GM12875 (cell line): ENCODE data around the gene PTS.

Experiments
- H3K4me3 ChIP-seq: one replicate; pipeline ENCODE4 v1.5.1; 2011; ENCODE audit warnings: low read depth, low read length, control low read depth
- TF ChIP-seq, protein P1 (sequence below): IDR thresholded peaks from 2 replicates; pipeline ENCODE4 v1.5.1; 2011; ENCODE audit warnings: low read depth, mild to moderate bottlenecking, control low read depth, inconsistent platforms, low read length, moderate library complexity, borderline replicate concordance; ENCODE audit not compliant: insufficient read depth

The PTS gene

DNA sequence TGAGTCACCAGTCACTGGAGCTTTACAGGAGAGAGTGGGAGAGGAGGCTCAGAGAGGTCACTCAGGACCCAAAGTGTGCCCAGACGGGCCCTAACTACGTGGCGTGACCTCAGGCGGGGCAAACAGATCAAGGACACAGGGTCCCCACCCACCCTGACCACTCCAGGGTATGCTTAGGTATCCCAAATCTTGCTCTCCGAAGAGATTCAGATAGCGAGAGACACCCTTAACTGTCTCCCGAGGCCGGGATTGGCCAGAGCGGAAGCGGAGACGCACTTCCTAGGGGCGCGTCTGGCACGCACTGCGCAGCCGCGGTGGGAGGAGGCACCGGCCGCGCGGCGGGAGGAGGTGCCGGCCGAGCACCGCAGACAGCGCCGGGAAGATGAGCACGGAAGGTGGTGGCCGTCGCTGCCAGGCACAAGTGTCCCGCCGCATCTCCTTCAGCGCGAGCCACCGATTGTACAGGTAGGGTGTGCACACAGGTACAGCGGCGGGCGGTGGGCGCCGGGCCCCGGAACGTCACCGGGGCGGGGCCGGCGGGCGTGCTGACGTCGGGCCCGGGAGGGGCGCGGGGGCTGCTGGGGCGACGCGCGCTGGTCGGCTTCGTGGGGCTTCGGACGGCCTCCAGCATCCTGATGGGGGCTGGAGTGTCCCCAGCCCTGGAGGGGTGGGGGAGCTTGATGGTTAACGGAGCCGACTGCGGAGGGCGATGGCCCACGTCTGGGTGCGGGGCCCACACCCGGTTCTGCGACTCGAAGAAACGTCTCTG, at the start of gene PTS:
TSS of gene PTS (plus strand) at position 367 of the 769 bp plus-strand sequence. CDS start at position 383, 16 bp downstream.
- H3K4me3 ChIP-seq: peak within 1 kb of the TSS; percentile 74
- TF ChIP-seq, protein P1, sequence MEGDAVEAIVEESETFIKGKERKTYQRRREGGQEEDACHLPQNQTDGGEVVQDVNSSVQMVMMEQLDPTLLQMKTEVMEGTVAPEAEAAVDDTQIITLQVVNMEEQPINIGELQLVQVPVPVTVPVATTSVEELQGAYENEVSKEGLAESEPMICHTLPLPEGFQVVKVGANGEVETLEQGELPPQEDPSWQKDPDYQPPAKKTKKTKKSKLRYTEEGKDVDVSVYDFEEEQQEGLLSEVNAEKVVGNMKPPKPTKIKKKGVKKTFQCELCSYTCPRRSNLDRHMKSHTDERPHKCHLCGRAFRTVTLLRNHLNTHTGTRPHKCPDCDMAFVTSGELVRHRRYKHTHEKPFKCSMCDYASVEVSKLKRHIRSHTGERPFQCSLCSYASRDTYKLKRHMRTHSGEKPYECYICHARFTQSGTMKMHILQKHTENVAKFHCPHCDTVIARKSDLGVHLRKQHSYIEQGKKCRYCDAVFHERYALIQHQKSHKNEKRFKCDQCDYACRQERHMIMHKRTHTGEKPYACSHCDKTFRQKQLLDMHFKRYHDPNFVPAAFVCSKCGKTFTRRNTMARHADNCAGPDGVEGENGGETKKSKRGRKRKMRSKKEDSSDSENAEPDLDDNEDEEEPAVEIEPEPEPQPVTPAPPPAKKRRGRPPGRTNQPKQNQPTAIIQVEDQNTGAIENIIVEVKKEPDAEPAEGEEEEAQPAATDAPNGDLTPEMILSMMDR: no peak

DNA sequence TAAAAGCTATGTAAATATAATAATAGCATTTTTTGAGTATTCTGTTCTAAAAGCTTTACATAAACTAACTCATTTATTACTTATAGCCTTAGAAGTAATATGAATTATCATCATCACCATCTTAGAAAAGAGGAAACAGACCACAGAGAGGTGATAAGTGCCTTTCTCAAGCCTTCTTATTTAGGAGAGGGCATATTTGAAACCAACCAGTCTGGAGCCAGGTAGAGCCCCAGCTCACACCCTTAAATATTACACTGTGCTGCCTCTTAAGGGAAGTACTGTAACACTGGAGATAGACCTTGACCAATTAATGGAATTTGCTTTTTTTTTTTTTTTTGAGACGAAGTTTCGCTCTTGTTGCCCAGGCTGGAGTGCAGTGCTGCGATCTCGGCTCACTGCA, 48.6 kb upstream of the PTS start:
- no peak overlapping the region for H3K4me3 ChIP-seq
- TF ChIP-seq, protein P1: no peak

DNA sequence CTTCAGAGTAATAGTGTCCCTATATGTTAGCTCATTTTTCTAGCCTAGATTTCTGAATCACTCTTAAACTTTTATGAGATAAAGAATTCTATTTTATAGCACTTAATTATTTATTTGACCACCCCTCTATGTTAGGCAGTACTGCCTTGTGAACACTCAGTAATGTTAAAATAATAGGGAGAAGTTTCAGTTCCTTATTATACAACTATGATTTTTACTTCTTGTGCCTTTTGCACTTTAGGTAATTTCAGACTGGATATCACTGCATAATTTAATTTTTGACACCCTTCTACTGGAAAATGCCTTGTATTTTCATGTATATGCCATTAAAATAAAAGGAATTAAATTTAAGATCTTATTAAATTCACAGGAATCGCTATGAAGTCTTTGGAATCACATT, 47.8 kb upstream of the PTS start:
- TF ChIP-seq, protein P1: no peak
- H3K4me3 ChIP-seq: no peak overlapping the region

DNA sequence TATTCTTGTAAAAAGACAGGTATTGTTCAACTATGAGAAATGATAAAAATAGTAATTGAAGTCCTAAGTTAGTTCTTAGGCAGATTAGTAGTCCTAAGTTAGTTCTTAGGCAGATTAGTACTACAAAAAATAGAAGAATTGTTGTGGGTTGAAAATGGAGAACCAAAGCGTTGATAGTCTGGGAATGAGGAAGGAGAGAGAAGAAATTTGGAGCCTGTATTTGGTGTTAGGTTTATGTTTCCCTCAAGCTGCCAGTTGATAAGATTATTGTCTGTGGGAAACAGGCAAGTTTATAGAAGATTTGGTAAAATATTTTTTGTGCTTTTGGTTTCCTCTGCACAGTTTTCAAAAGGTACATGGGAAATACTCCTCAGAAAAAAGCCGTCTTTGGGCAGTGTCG, 47.3 kb upstream of the PTS start:
- TF ChIP-seq, protein P1: no peak
- no peak overlapping the region for H3K4me3 ChIP-seq

DNA sequence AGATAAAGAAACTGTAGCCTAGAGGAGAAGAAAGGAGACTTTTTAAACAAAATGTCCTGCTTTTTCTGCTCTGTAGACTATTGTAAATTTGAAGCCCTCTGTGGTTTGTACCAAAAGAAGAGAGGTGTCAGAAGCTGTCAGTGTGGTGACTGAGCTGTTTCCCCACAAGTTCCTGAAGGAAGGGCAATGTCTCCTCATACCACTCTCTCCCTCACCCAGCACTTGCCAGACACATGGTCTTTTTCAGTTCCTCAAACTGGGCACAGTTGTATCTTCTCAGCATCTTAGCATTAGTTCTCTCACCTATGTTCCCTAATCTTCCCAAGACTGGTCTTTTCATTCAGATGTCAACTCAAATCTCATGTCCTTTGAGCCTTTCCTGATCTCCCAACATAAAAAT, 46.6 kb upstream of the PTS start:
- TF ChIP-seq, protein P1: no peak
- H3K4me3 ChIP-seq: no peak overlapping the region

DNA sequence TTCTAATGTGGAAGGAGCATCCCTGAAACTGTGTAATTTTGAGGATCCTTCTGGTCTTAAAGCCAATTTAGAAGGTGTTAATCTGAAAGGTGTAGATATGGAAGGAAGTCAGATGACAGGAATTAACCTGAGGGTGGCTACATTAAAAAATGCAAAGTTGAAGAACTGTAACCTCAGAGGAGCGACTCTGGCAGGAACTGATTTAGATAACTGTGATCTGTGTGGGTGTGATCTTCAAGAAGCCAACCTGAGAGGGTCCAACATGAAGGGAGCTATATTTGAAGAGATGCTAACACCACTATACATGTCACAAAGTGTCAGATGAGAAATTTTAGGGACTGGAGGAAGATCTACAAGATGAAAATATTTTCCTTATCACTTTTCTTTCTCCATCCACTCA, 43.4 kb upstream of the PTS start:
- TF ChIP-seq, protein P1: no peak
- H3K4me3 ChIP-seq: no peak overlapping the region

DNA sequence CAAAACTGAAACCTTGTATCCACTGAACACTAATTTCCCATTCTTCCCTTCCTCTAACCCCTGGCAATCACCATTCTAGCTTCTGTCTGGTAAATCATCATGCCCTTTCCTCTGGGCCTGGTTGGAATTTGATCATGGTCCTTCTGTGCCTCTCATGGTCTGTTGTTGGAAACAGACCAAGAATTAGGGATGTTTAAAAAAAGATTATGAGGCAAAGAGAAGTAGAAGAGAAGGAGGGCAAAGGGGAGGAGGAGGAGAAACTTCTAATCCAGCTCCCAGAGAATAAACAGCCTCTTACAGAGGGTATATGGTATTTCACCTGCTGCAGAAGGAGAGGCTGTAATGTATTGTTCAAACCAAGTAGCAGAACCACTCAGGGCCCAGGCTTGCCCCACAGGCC, 40.3 kb upstream of the PTS start:
- TF ChIP-seq, protein P1: no peak
- H3K4me3 ChIP-seq: no peak overlapping the region
